Esophagus squamous epithelium (tissue), 4 donors: ENCODE data around the gene ZC3H18.

ENCODE experiments used
- POLR2A ChIP-seq, 4 donors: fragments of 450-650 bp; IDR thresholded peaks; one replicate each; pipeline ENCODE4 v1.6.1; 2017; ENCODE audit warnings: antibody characterized with exemption in 4 of 4, mild to moderate bottlenecking in 4 of 4, moderate library complexity in 3 of 4
- TF ChIP-seq, protein P1 (sequence below), 6 experiments: fragments of 450-650 bp in 4 of 6; fragments of 200-600 bp in 2 of 6; sonication (generic) in 2 of 6; IDR thresholded peaks; one replicate each; pipeline ENCODE4 v1.5.1; 2016 to 2019; ENCODE audit warnings: antibody characterized with exemption in 6 of 6, mild to moderate bottlenecking in 4 of 6, moderate library complexity in 4 of 6

GRCh38 chr16:88610080-88610479 is 39.9 kb downstream of the ZC3H18 start:
- TF ChIP-seq, protein P1, sequence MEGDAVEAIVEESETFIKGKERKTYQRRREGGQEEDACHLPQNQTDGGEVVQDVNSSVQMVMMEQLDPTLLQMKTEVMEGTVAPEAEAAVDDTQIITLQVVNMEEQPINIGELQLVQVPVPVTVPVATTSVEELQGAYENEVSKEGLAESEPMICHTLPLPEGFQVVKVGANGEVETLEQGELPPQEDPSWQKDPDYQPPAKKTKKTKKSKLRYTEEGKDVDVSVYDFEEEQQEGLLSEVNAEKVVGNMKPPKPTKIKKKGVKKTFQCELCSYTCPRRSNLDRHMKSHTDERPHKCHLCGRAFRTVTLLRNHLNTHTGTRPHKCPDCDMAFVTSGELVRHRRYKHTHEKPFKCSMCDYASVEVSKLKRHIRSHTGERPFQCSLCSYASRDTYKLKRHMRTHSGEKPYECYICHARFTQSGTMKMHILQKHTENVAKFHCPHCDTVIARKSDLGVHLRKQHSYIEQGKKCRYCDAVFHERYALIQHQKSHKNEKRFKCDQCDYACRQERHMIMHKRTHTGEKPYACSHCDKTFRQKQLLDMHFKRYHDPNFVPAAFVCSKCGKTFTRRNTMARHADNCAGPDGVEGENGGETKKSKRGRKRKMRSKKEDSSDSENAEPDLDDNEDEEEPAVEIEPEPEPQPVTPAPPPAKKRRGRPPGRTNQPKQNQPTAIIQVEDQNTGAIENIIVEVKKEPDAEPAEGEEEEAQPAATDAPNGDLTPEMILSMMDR (IDR thresholded peaks at IDR 0.05) = peak in 1 of 6 experiments; percentile 12
- no peak for TF ChIP-seq POLR2A (IDR thresholded peaks at IDR 0.05)
